Activated CD4-positive, alpha-beta T cell treated with anti-CD3 and anti-CD28 coated beads, Interleukin-2, Interleukin-6, amounts not matched to agents 100 ng/mL and 50 ng/mL, durations not matched to agents 16 hours and 8 hours (primary cell): ENCODE data around the gene MICU1.
"Not testable (repeated sequence)": the region's sequence is repeated elsewhere in the genome, so short reads cannot be mapped to it uniquely, and the experiment has no call there.

ENCODE experiments used
- DNase-seq: peaks from one replicate; pipeline ENCODE4 v3.0.0-alpha.2; 2020

The MICU1 gene

DNA sequence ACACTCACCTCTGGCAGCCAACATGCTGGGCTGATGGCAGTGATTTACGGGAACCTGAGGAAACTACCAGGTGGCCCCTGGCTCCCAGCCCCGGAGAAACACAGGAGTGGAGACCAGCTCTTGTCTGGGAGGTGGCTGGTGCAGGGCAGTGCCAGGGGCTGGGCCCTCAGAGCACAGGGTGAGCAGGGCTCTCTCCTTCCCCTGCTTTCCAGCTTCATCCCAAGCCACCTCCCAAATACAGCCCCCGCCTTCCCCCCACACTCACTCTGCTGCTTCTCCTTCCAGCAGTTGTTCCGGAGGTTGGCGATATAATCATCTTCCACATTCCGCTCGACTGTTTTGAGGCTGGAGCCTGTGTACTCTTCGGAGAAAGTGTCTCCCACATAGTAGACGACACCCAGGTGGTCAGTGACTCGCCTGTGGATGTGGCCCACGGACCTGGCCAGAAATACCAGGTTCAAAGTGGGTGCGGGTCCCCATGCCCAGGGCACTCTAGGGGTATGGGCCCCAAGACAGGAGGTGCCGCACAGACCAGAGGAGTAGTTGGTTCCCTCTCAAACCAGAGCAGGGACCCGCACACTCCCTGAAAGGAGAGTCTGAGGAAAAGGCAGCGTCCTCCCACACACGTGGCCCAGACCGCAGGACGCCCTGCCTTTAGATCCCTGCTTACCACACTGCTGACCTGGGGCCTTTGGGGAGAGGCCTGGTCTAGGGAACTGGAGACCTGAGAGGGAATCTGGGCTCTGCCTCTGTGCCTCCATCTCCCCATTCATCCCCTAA lies 289.4 kb downstream of the MICU1 start:
- no peak for DNase-seq

DNA sequence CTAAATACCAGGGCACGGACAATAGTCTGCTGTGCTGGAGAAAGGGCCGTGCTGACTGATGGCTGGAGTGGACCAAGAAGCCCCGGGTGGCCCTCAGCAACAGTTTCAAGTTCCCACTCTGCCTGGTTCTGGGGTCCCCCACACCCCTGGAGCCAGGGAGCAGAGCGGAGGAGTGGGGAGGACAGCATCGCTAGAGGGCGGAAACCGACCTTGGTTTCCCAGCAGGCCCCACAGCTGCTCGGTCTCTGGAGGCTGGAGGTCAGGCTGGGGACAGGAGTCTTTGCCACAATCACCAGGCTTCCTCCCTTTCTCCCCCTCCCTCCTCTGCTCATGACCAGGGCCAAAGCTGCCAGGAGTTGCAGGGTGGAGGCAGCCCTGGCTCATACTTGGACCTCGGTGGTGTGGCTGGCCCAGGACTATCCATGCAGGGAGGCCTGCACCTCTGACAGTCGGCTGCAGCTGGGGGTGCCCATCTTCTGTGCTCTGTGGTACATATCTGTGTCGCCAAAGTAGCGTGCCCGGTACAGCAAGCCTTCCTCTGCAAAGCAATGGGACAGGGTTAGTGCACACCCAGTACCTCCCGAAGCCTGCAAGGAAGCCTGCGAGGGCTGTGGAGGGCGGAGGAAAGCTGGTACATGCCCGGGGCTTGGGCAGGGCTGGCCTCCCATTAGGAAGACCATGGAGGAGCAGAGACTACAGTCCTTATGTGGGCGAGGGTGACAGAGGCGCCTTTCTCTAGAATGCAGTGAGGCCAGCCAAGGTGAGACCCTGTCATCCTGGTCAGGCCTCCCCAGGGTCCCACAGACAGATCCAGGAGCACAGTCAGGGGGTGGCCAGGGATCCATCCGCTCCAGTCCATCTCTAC lies 290.3 kb downstream of the MICU1 start:
- peak; percentile 64 for DNase-seq

DNA sequence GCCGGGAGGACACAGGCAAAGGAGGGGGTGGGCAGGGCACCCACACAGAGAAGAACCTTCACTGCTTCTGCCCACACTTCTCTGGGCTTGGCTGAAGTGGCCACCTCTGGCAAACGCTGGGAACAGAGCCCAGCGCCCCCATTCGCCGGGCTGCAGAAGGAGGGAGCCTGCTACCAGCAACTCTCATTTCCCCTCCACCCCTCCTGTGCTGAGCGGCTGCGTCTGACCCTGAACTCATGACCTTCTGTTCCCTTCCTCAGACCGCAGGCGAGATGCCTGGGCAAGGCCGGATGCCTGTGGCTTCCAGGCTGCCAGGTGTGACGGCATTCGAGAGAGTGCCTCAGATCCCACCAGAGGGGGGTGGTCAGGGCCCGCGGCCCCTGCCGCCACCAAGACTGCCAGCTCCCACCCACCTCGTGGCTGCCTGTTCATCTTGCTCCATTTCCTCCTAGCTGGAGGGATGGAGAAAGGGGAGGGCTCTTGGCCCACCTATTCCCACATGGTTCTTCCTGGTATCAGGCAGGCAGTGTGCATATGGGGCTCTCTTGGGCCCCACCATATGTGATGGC lies 291.0 kb downstream of the MICU1 start:
- DNase-seq = peak; percentile 94

DNA sequence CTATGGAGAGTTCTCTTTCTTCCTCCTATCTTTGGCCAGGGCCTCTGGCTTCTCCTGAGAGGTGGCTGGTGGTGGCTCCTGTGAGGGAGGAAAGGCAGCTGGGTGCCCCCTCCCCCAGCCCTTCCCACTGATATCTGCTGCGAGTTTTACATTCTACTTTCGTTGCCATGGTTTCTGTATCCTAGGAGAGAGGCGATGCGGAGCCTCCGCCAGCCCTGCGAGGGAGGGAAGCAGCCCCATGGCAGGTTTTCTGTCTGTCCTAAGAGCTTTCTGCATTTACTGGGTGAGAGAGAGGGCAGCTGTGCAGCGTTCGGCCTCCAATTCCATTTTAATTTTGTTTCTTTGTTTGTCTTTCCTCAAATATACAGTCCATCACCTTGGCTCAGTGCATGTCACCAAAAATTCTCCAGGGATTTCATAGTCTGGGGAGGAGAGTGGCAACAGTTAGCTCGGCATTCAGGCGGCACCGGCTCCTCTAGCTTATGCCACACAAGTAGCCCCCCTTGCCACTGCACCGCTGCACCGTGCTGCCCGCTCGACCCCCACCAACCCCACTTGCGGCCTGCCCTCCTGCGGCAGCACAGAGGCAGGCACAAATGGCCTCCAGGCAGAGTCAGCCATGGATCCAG lies 291.6 kb downstream of the MICU1 start:
- DNase-seq = no peak

DNA sequence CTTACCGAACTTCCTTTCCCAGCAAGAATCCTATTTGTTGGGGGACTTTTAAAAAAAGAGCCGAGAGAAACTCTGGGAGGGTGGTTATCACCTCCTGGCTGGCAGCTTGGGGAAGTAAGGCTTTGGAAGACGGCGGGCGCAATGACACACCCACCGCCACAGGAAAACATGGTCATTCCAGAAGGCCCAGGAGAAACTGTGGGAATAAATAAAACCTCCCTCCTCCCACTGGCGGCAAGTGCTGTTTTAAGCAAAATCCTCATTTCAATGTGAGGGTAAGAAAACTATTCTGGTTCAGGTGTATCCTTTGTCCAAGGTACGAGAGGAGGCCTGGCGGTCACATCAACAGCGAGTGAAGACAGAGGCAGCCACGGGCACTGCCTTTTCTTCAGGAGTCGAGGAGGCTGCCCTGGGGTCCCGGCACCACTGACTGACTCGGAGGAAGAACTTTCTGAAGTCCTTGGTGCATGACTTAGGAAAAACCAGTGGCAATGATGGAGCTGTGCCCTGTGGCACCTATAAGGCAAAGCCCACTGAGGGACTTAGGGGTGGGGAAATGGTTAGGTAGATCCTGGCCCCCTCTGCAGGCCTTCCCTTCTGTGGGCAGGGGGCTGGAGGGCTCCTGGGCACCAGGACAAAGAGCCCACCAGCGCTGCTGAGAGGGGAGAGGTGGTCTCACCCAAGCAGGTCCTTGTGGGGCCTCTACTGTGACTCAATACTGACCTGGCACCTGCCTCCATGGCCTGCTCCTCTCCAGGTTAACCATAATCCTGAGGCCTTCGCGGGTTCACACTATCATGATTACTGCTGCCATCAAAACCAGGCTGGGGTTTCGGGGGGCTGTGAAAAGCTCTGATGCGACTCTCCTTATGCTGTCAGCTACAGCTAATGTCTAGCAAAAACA lies 292.5 kb downstream of the MICU1 start:
- DNase-seq = peak; percentile 56

DNA sequence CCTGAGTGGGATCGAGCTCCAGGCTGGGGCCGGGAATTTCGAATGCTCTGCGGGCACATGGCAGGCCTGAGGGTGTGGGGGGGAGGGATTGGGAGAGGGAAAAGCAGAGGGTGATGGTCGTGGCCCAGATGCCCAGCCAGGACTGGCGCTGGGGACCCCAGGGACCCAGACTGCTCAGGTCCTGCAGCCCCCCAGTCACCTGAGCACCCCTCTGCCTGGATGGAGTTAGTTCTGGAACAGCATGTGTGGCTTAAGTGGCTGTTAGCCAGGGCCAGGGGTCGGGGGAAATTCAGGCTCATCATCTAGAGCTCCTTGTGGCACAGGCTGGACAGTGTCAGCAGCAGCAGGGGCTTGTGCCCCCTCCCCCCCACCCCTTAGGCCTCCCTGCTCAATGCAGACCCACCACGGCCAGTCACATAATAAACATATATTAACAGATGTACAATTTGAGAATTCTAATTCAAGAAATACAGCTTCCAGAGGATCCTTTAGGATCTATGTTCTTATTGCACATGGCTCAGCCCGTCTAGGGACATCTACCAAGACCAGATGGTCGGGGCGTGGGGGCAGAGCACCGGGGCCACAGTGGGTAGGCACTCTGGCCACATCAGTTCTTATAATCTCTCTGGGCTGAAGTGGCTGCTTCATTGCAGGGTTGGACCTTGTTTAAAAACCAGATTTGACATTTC lies 293.3 kb downstream of the MICU1 start:
- DNase-seq = no peak

DNA sequence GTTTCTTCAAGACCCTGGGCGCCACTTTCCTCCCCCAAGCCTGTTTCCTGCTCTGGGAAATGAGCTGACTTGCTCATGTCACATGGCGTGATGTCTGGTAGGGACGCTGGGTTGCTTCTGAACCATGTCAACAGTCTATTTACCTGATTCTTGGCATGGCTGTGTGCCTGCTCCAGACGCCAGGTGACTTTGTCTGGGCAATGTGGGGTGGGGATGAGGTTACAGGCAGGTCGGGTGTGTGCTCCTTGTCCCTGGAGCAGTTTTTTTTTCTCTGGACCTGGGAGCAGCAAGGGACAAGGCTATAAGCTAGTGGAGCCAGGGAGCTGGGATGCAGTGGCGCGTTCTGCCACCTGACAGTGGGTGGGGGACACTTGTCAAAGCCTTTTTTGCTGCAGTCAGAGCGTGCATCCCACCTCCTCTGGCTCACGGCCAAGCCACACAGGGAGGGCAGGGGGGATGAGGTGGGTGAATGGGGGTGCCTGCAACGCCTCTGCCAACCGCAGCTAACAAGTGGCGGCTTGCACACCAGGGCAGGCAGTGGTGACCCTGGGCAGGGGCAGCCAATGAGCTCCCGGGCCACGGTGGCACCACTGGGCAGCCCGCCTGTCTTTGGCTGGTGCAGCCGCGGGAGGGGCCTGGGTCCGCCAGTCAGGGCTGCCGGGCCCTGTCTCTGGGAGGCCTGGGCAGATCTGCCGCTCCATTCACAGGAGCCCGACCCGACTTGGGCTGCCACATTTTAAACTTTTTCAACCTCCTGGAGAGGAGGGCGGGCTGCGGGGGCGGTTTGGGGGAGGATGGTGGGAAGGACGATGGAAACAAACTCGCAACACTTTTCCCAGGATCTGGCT lies 294.1 kb downstream of the MICU1 start:
- peak; percentile 96 for DNase-seq

DNA sequence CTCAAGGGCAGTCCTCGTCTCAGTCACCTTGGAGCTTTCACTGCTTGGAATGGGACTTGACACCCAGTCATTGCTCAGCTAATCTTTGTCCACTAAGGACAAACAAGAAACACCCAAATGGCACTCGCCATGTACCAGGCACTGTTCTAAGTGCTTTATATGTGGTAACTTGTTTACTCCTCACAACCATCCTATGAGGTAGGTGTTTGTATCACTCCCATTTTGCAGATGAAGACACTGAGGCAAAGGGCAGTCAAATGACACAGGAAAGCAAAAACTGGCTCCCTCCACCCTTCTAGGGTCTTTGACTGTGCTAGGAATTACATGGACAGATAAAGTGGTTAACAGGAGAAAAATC lies 295.8 kb downstream of the MICU1 start:
- no peak for DNase-seq

DNA sequence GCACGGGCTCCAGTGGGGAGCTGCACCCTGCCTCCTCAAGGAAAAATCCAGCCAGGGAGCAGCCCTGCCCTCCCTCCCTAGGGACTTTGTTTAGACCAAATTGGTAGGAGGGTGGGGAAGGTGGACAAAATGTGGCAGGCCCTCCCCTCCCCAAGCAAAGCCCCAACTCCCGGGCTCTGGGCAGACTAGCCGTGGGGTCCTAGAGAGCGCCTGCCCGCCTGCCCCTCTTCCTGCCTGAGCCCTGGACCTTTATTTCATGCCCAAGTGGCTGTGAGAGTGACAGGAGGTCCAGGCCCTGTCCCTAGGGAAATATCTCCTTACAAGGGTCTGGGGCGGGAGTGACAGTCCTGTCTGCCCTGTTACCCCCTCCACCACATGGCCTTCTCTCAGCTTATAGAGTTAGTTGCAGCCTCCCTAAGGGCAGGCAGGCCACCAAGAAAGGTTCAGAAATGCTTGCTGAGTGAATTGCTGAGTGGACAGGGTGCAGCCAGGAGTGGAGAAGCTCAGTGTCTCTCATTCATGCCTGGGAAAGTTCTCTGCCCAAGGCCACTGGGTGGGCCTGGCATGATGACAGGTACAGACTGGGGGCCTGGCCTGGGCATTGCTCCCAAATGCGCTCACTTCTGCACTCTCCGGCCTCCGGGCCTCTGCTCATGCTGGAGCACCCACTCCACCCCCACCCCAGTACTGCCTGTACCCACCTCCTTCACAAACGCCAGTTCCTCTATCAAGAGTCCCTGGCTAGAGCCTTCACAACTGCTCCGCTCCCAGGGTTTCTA lies 296.4 kb downstream of the MICU1 start:
- no peak for DNase-seq

DNA sequence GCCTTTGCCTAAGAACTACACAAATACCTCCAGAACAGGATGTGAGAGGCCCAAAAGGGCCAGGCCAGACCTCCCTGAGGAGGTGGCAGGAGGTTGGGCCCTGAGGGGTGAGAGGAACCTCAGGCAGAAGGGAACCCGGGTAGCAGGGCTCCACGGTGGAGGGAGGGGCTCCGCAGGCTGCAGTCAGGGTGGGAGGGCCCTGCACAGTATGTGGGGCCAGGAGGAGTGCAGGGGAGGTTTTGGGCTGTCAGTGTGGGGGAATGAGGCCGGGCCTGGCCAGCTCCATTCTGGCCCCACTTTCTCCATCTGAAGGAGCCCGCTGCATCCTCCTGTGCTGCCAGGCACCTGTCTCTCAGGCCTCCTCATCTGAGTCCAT lies 297.1 kb downstream of the MICU1 start:
- peak; percentile 55 for DNase-seq

DNA sequence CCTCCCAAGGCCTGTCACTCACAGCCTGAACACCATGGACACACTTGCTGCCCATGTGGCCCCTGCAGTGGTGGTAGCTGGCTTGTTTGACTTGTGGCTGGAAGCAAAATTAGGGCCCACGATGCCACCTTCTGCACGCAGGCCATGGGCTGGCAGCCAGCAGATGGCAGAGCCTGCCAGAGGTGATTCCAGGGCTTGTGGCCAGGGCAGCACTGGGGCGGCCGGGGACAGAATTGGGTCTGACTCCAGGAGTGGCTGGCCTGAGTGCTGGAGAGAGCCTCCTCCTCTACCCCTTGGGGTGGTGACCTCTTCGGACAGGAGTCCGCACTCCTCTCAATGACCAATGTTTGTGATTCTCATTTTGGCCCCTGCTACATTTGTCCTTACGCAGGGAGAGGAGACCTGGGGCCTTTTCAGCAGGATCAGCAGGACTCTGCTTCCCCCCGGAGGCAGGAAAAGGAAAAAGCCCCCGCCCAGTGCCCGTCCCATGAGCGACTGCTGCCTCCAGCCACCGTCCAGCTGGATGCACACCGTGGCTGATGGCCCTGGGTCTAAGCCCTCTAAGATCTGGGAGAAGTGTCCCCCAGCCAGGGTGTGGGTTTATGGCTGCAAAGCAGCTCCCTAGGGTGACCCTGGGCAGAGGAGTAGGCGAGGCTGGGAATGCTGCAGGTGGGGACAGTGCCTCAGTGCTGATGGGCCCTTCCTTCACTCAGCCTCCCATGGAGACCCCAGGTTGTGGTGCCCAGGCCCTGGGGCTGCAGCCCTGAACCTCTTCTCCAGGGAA lies 297.6 kb downstream of the MICU1 start:
- DNase-seq = peak; percentile 61

DNA sequence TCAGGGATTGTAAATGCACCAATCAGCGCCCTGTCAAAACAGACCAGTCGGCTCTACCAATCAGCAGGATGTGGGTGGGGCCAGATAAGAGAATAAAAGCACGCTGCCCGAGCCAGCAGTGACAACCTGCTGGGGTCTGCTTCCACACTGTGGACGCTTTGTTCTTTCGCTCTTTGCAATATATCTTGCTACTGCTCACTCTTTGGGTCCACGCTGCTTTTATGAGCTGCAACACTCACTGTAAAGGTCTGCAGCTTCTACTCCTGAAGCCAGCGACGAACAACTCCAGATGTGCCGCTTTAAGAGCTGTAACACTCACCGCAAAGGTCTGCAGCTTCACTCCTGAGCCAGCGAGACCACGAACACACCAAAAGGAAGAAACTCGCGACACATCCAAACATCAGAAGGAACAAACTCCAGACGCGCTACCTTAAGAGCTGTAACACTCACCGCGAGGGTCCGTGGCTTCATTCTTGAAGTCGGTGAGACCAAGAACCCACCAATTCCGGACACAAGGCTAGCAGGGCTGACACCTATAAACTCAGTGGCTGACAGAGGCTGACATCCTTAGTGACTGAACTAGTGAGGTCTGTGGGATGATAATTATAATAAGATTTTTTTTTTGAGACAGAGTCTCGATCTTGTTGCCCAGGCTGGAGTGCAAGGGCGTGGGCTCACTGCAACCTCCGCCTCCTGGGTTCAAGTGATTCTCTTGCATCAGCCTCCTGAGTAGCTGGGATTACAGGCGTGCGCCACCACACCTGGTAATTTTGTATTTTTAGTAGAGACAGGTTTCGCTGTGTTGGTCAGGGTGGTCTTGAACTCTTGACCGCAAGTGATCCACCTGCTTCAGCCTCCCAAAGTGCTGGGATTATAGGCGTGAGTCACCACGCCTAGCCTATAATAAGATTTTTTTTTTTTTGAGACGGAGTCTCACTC lies 298.9 kb downstream of the MICU1 start:
- peak; percentile 87 for DNase-seq

DNA sequence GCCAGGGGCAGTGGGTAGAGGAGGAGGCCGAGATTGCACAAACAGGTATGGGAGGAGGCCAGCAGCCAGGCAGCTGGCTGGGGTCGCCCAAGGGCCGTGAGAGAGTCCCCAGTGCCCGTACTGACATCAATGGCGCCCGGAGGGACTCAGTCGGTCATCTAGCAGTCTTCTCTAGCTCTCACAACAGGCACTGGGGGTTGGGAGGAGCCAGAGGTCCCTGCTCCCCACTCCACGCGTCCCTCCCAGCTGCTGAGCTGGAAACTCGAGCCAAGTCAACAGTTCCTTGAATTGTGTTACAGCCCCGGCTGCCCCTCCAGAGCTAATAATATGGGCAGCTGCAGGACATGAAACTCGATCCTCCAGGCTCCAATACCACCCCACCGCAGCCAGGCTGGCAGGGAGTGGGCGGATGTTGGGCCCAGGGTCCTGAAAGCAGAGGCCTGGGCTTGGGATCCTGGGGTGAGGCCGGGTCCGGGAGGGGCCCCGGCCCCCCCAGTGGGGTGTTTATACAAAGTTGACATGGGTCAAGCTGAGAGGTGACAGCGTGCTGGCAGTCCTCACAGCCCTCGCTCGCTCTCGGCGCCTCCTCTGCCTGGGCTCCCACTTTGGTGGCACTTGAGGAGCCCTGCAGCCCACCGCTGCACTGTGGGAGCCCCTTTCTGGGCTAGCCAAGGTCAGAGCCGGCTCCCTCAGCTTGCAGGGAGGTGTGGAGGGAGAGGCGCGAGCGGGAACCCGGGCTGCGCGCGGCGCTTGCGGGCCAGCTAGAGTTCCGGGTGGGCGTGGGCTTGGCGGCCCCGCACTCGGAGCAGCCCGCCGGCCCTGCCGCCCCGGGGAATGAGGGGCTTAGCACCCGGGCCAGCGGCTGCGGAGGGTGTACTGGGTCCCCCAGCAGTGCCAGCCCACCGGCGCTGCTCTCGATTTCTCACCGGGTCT lies 300.4 kb downstream of the MICU1 start:
- not testable (repeated sequence) for DNase-seq

DNA sequence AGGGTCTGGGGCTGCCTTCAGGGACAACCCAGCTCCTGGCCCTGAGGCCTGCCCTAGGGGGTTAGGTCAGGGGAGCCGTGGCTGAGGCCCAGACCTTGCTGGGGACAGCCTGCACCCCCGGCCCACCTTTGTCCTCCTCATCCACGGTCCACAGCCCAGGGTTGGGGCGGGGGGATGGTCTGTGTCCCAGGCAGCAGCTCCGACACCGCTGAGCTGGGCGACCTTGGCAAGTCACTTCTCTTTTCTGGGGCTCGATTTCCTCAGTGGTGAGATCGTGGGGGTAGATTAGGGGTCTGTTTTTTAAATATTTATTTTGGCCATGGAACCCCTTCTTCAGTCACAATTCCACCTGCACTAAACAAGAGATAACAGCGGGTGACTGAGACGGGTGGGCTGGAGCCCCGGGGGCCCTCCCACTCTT lies 302.1 kb downstream of the MICU1 start:
- DNase-seq = no peak

DNA sequence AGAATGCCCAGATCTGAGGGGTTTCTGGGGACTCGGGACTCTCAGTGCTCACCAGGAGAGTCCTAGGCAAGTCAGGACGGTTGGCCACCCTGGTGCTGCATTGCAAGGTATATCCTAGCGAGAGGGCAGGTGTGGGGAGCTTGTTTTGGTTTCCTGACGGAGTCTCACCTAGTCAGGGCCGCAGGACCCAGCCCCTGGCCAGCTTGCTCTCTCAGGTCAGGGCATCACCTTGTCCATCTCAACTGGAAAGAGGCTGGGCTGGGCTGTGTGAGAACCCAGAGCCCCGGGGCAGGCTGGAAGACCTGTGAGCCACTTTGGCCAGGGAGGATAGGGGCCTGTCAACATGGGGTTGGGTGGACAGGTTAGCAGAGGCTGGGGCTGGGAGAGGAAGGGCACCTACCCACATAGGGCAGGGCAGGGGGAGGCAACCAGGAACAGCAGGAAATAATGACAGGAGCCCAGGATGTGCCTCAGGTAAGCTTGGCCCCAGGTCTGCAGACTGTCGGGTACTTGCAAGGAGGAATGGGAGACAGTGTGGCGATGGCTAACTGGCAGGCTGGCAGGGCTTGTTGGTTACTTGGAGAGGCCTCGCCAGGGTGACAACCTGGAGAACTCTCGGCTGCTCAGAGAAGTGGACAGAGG lies 302.6 kb downstream of the MICU1 start:
- DNase-seq = no peak
